ENCODE measurements around the gene HMCN1. TPM values are rescaled to one million over a fixed set of nuclear protein-coding genes. Genes with fewer than 3 reads are reported as not detected.

HMCN1 gene
- polyA plus RNA-seq, 1 experiment: 20.9 TPM

GRCh38 chr1:185759061-185759460 lies 24.9 kb downstream of the HMCN1 start:
- DNase-seq (ENCODE audit: low read depth, low spot score): no peak
- Histone ChIP-seq H3K27me3 (ENCODE audit: control insufficient read depth, insufficient read depth, low read length) (no peaks in the 10 kb centered on the region), H3K4me3 (ENCODE audit: low read depth, low read length) (no peak overlapping the region), H3K27ac (ENCODE audit: low read depth, low read length) (no peak overlapping the region), H3K9me3 (ENCODE audit: control insufficient read depth, insufficient read depth, low read length) (no peaks in the 10 kb centered on the region)
- CTCF ChIA-PET: no interaction called here
- no peak for TF ChIP-seq CTCF (IDR thresholded peaks at IDR 0.05; ENCODE audit: low read depth, low read length)
- POLR2A ChIA-PET: no interaction called here

GRCh38 chr1:185761841-185762240 lies 27.6 kb downstream of the HMCN1 start:
- Histone ChIP-seq H3K9me3 (ENCODE audit: control insufficient read depth, insufficient read depth, low read length) (no peaks in the 10 kb centered on the region), H3K4me3 (ENCODE audit: low read depth, low read length) (no peak overlapping the region), H3K27me3 (ENCODE audit: control insufficient read depth, insufficient read depth, low read length) (no peaks in the 10 kb centered on the region), H3K27ac (ENCODE audit: low read depth, low read length) (no peak overlapping the region)
- ChIA-PET POLR2A (no interaction called here), CTCF (no interaction called here)
- no peak for TF ChIP-seq CTCF (IDR thresholded peaks at IDR 0.05; ENCODE audit: low read depth, low read length)
- no peak for DNase-seq (ENCODE audit: low read depth, low spot score)

- Histone ChIP-seq H3K4me3 (ENCODE audit: low read depth, low read length) (no peak overlapping the region), H3K27me3 (ENCODE audit: control insufficient read depth, insufficient read depth, low read length) (no peaks in the 10 kb centered on the region), H3K27ac (ENCODE audit: low read depth, low read length) (no peak overlapping the region), H3K9me3 (ENCODE audit: control insufficient read depth, insufficient read depth, low read length) (no peaks in the 10 kb centered on the region)
- CTCF ChIA-PET: no interaction called here
- TF ChIP-seq CTCF (IDR thresholded peaks at IDR 0.05; ENCODE audit: low read depth, low read length): no peak
- no peak for DNase-seq (ENCODE audit: low read depth, low spot score)
- POLR2A ChIA-PET: no interaction called here
Observed at GRCh38 chr1:185767508-185768120, 33.4 kb downstream of the HMCN1 start.

GRCh38 chr1:185768371-185768770 lies 34.2 kb downstream of the HMCN1 start:
- Histone ChIP-seq H3K9me3 (ENCODE audit: control insufficient read depth, insufficient read depth, low read length) (no peaks in the 10 kb centered on the region), H3K27me3 (ENCODE audit: control insufficient read depth, insufficient read depth, low read length) (no peaks in the 10 kb centered on the region), H3K4me3 (ENCODE audit: low read depth, low read length) (no peak overlapping the region), H3K27ac (ENCODE audit: low read depth, low read length) (no peak overlapping the region)
- no peak for TF ChIP-seq CTCF (IDR thresholded peaks at IDR 0.05; ENCODE audit: low read depth, low read length)
- POLR2A ChIA-PET: no interaction called here
- CTCF ChIA-PET: no interaction called here
- DNase-seq (ENCODE audit: low read depth, low spot score): no peak

GRCh38 chr1:185769136-185769535 lies 34.9 kb downstream of the HMCN1 start:
- CTCF ChIA-PET: interaction anchor here (1.5 kb wide), 1 partner anchor 48 kb away, joined by 7 read pairs; no protein-coding TSS in a partner anchor

More at GRCh38 chr1:185769136-185769535, 34.9 kb downstream of the HMCN1 start:
- TF ChIP-seq CTCF (IDR thresholded peaks at IDR 0.05; ENCODE audit: low read depth, low read length): no peak
- Histone ChIP-seq H3K27ac (ENCODE audit: low read depth, low read length) (no peak overlapping the region), H3K27me3 (ENCODE audit: control insufficient read depth, insufficient read depth, low read length) (no peaks in the 10 kb centered on the region), H3K9me3 (ENCODE audit: control insufficient read depth, insufficient read depth, low read length) (no peaks in the 10 kb centered on the region), H3K4me3 (ENCODE audit: low read depth, low read length) (no peak overlapping the region)
- POLR2A ChIA-PET: no interaction called here
- no peak for DNase-seq (ENCODE audit: low read depth, low spot score)
